Stimulated activated CD4-positive, alpha-beta T cell treated with anti-CD3 and anti-CD28 coated beads, Interleukin-12 subunit alpha, Interleukin-12 subunit beta, amount 100 ng/mL, for 24 hours (primary cell): Measurements from ENCODE around the gene USH2A.

ENCODE experiments used
- DNase-seq, 2 experiments: peaks; one replicate each; pipeline ENCODE4 v3.0.0-alpha.2; 2020; ENCODE audit warnings: low read depth in 2 of 2

Gene USH2A

DNA sequence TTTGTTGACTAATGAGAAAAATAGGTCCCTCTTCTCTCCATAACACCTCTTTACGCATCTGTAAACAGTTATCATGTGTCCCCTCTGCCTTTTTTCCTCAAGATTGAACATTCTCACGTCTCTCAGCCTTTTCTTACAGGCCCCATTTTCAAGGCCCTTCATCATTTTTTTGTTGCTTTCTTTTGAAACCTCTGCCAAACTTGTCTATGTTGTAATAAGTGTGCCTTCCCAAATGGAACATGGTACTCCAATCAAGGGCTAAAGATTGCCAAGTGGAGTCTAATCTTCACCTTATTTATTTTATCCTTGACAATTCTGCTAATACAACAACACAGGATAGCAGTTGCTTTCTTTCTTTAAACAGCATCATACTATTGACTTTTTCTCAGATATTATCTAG, 280.3 kb downstream of the USH2A start:
- no peak for DNase-seq

DNA sequence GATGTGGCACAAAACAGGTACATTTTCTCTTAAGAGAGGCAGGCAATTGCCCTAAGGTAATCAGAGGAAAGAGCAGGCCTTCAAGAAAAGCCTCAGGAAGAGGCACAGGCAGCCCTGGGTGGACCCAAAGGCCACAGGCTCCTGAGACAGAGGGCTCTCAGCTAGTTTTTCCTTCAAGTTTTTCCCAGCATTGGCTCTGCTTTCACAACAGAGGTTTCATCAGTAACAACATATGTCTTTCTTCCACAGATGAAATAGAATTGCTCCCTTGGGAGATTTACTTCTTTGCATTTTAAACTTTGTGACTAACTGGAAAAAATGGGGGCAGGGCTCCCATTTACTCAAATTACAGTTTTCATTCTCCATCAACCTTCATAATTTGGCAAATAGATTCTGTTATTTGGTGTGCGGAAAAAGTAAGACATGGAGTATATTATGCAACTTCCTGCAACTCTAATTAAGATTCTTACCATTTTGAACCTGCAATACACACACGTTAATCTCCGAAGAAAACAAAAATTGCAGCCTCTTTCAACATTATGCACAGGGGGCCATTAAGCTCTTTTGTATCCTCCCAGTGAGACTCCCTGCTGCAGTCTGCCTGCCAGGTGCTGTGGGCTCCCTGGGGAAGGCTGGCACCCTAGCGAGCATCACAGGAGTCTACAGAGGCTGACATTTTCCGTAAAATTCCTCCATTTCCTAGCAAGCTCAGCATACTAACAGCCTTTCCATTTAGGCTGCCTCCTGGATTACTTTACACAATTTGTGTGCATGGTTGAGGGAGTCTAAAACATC, 282.3 kb downstream of the USH2A start:
- no peak for DNase-seq

DNA sequence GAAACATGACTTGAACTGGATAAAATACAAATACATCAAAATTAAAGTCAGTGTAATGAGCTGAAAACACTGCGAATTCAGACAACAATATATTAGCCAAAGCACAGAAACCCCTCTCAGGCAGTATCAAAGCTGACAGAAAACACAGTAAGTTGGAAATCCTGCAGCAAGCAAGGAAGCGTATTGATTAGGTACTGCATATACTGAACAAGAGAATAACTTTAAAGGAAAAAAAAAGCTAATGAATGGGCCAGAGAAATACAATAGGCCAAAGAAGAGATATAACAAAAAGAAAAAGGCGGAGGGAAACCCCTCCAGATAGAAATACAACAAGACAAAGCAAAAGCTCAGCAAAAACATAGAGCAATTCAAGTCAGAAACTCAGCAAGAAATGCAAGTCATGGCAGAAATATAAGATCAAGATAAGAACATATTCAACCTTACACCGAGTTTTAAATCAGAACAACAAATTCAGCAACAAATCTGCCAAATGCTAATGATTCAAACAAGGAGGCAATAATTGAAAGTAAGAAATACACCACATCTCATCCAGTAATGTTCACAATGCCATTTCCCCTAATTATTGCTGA, 299.0 kb downstream of the USH2A start:
- DNase-seq = no peak

DNA sequence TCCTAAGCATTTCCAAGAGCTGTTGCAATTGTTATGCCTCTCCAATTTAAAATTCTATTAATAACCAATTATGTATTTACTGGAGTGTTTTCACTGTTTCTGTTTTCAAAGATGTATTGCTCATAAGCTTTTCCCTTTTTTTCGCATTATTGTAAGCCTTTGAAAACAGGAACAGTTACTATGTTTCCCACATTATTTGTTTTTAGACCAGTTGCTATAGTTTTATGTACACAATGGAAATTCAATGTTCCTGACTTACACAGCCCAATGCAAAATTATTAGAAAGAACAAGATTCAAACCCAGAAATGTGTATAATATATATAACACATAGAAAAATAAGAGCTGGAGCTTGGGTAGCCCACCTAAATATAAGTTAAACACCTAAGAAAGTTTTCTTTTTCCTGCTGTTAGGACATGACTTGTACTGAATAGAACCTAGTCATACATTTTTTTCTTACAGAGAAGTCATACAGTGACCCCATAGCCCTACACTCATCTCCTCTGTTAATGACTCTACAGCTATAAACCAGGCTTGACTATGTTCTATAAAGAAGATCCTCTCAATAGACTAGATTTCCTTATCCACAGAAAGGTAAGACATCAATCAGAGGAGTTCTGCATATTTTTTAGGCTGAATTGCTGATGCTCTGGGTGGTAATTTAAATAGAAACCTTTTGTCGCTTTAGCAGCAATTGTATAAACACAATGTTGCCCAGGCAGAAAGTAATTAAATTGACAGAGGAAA, 299.6 kb downstream of the USH2A start:
- no peak for DNase-seq

DNA sequence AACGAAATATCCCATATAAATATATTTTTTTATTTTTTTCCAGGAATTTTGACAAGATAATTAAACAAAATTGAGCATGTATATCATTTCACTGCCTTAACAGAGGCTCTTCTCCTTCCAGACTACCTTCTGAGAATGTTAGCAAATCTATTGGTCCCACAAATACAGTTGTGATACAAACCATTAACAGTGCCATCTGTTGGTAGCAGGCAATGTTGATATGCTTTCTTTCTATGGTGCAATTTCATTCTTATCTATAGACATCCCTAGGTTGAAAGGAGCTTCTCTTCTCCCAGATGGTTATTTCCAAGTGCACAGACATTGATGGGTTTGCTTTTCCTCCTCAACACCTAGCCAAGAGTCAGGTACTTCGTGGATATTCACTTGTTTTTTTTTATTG, 303.6 kb downstream of the USH2A start:
- DNase-seq = no peak

DNA sequence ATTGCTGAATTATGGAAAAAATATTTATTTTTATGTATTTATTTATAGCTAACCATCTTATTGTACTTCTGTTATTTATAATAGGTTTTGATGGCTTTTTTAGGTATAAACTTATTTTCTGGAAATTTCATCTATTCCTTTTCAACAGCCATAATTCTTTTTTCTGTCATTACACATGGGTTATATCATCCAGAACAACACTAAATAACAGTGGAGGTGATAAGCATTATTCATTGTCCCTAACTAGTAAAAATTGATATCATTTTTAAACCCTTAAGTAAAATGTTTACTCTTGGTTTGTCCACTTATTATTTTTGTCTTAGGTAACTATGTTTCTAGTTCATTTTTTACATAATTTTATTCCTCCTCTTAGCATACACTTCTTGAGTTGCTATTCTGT, 309.1 kb downstream of the USH2A start:
- no peak for DNase-seq

DNA sequence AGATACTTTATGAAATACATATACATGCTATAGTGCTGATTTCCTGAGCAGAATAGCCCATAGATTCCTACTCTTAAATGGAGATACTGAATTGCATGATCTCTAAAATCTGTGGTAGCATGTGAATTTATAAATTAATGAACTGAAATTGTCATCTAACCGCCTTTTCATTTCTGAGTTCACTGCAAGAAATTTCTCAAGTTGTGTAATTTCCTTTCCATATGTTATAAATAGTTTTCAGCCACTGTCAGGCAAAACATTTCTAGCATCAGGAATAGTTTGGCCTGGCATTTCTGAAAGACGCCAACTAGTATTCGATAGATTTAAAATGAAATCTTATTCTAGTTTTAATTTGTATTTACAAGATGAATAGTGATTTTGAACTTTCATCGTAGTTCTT, 310.1 kb downstream of the USH2A start:
- DNase-seq = no peak

DNA sequence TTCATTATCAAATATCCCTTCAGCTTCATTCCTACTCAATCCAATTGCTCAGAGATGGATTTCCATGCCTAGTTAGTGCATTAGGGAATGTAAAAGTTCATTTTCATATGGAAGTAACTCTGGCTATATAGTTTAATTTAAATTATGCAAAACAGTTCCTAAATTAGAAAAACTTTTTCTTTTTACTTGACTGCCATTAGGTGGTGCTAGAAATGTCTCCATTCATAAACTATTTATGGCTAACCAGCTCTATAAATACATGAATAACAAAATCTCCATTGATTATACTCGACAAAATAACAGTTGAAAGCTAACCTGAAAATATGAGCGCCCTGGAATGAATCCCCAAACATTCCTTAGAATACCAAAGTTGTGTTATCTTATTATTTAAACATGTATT, 311.4 kb downstream of the USH2A start:
- no peak for DNase-seq

DNA sequence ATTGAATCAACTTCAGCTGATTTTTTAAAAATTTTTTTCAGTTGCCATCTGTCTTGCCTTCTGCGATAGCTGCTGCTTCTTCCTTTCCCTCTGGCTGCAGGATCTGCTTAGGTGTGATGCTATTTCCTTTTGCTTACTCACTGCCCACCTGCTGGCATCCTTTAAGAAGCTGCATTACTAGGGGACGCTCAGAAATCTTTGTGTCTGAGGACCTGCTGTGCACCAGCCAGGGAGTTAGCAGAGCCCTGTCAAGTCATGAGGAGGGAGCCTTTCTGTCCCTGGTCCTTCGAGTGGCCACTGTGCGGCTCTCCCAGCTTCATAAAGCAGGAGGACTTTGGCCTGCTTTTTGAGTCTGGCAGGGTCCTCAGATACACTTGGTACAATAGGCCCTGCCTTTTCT, 327.8 kb downstream of the USH2A start:
- DNase-seq = no peak

DNA sequence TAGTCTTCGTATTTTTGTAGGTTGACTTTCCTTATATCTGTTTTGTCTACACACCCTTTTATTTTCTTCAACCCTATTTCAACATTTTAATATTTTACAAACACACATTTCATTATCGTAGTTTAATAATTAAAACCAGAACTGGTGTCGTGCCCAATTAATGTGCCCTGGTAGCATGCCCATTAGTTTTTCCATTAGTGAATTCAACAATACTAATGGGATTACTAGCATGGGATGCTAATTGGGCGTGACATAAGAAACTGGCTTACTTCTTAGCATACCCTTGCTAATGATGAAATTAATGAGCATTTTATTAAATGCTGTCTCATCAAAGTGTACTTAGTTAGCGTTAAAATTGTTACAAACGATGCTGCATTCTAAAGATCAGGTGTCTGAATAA, 332.7 kb downstream of the USH2A start:
- DNase-seq = no peak

DNA sequence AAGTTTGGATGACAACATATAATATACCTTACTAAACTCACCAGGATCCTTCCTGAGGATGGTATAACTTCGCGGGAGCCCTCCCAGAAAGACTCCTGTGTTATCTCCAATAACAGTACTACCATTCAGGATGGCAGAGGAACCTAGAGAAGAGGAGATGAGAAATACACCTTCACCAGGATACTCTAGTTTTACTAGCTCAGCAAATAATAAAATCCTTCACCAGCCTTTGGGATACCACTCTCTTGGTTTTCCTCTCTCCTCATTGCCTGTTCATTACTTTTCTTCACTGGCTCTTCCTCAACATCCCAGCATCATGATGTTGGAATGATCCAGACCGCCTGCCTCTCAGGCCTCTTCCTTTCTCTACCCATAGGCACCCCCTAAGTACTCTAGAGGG, 336.6 kb downstream of the USH2A start:
- DNase-seq = no peak

DNA sequence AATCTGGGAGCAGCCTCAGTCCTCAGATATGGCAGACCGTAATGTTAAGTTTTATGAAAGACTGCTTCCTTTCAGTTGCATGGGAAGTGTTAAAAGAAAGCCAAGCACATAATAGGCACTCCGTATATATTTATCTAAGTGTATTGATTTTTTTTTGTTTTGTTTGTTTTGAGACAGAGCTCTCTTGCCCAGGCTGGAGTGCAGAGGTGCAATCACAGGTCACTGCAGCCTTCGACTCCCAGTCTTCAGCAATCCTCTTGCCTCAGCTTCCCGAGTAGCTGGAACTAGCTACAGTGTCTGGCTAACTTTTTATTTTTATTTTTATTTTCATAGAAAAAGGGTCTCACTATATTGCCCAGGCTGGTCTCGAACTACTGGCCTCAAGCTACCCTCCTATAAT, 341.8 kb downstream of the USH2A start:
- no peak for DNase-seq

DNA sequence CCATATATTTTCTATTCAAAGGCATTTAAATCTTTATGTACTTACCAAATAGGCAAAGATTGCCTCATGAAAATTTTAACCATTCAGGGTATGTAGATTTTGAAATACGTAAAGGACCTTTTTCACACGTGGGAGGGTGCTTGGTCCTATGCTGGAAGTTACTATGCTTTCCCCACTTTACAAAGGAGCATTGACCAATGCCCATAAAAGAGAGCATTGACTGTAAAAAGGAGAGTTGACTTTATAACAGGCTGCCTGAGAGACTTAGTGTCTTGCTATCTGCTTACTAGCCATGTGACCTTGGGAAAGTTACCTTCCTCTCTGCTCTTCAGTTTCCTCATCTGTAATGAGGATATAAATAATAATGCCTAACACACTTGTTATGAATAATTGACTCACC, 346.5 kb downstream of the USH2A start:
- DNase-seq = no peak

DNA sequence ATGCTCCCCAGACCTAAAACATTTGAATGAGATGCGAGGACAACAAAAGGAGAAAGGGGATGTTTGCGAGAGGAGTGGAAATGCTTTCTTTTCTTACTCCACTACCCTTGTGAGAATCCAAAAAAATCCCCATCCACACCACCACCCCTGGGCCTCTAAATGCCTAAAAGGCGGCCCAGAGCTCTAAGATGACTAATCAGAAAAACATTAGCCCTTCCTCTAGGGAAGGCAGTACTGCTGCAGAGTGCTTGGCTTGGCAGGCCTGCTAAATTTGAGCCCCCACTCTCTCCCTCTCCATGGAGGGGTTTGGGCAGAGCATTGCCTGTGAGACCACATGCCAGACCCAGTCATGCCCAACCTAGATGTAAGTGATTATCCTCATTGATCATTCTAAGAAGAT, 347.9 kb downstream of the USH2A start:
- DNase-seq = no peak

DNA sequence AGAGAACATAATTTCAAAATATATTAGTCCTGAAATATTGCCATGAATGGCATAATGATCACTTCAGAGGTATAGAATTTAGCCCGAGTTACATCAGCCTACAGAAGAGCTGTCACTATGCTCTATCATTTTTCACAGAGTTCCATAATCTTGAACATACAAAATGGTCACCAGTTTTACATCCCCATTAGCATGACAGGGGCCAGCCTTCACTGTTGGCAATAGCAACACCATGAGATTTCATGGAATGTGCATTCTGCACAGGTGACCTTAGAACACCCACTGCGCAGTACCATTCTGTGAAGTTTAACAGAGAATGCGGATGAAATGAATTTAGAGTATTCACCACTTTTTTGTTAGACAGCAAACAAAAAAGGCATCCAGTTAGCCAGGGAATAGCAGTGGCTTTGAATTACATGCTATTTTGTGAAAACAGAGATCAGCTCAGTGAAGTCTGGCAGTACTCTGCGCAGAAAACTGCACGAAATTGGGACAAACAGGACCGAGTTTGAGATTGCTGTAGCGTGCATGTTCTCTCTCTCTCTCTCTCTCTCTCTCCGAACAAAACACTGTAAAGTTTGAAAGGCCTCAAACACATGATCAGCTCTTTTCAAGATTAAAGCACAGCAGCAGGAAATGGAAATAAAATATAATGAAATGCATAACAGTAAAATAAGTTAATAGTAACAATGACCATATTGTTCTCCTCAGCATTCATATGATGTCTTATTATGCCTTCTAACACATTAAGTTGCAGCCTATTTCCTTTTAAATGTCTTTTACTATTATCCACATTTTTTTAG, 349.3 kb downstream of the USH2A start:
- DNase-seq = no peak

DNA sequence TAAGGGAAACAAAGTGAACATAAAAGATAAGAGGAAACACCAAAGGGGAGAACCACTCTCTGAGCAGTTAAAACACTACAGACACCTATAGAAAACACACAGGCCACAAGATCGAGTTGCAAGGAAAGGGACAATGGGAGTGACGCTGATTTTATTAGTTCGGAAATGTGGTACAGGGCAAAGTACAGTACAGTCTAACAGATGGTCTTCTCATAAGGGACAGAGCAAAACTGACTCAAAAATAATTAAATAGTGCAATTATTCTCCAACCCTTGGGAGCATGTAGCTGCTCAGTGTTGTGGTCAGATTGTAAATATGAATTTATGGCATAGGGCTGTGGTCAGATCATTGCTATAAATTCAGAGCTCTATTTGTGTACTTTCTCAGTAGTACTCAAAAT, 352.0 kb downstream of the USH2A start:
- DNase-seq = no peak

DNA sequence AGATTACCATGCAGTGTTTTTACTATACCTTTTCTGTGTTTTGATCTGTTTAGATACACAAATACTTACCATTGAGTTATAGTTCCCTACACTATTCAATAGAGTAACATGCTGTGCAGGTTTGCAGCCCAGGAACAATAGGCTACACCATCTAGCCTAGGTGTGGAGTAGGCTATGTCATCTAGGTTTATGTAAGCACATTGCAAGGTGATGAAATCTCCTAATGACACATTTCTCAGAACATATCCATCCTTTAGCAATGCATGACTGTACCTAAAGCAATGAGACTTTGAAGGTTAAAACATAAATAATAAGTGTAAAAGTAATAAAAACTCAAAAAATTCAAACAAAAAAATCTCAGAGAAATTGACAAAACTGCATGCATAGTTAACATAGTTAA, 358.6 kb downstream of the USH2A start:
- DNase-seq = no peak

DNA sequence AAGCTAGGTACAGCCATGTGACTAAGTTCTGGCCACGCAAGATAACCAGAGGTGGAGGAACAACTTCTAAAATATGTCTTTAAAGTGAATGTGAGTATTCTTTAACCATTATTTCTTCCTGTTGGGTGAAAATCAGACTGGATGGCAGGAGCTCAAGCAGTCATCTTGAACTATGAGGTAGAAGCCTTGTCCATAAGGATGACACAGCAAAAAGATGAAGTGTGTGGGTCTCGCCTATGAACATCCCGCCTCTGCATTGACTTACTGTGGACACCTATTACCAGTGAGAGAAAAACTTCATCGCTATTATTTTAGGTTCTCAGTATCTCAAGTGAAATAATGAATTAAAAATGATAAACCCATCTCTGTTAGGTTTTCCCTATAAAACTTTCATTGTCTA, 365.3 kb downstream of the USH2A start:
- DNase-seq = no peak

DNA sequence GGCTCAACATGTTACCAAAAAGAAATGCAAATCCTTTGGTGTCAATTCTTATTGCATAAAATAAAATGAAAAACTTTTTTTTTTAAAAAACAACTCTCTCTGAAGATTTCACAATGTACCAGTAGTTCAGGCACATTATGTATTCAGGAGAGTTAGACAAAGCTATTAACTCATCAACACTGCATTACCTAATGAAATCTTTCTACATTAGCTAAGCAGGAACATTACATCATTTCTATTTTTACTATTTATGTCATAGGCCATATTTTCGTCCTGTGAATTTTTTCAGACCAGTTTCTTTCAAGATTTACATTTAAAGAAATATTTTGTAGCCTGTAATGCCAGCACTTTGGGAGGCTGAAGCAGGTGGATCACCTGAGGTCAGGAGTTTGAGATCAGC, 366.2 kb downstream of the USH2A start:
- DNase-seq = no peak

DNA sequence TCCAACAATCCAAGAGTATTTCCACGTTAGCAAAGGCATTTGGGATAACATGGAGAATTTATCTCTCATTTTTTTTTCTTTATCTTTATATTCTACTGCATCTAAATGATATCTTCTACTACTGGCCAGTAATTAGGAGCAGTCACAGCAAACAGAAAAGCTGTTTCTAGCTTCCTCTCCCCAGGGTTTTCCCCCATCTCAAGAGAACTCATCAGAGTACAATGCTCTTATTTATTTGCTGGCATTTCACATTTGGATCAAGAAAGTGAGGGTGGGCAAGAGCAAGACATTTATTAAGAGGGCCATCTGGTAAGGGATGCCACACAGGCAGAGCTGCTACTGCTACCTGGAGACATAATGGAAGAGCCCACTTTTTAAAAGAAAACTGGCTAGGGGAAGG, 368.2 kb downstream of the USH2A start:
- DNase-seq = no peak

DNA sequence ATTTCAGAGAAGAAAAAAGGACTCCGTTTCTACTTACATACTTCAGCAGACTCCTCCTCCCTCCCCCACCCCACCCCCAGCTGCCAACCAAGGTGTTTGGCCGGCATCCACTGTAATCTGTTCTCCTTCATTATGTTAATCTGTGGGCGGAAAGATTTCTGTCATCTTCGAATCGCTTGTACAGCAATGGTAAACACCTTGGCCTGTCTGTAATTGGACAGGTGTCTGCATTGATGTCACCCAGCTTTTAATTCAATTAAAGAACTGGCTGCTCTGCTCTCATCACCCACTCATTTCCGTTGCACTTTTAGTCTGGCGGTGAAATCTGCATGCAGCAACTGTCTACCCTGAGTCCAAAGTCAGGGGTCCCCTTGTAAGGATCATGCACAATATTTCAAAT, 368.6 kb downstream of the USH2A start:
- DNase-seq = no peak

DNA sequence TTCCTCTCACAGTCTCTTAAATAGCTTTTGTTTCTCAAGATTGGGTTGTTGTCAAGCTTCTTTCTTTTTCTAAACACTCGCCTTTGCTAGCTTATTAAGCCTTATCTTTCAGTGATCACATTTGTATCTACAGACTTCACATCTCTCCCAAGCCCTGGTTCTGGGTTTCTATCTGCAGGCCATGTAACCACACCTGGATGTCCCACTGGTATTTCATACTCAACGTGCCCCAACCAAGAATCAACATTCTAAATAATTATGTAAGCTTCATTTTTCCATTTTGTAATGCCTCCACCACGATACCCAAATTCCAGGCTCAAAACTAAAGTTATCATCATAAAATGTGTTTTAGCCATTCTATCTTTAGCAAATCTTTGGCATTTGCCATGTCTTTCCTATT, 372.2 kb downstream of the USH2A start:
- no peak for DNase-seq
